DMS79 (cell line): ENCODE data around the gene ORM1.
"Not testable (repeated sequence)": the region's sequence is repeated elsewhere in the genome, so short reads cannot be mapped to it uniquely, and the experiment has no call there.

Source experiments
- DNase-seq: peaks from one replicate; lab custom pipeline; 2025; lab: John Stamatoyannopoulos, UW

The ORM1 gene

DNA sequence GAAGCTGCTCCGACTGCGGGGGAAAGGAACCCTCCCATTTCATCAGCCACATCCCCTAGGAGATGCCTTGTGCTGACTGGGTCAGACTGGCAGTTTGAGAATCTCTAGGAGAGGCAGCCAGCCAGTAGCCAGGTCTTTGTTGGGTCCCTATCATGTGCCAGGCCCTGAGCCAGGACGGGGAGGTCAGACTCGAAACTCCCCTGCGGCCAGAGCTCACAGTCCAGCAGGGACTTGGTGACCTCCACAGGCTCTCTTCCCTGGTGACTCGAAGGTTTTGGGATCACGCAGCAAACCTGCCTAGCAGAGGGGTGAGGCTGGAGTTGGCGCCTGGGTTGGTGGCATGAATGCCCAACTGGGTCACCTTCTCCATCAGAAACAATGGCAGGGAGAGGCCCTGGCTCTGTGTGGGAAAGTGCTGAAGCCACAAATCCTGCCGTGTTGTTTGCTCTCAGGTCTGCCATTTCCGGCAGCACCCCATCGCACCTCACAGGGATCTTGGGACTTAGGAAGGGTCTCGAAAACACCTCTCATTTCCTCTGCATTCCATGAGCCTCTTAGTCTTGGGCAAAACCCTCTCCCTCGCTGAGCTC is 14.4 kb upstream of the ORM1 start:
- no peak for DNase-seq

DNA sequence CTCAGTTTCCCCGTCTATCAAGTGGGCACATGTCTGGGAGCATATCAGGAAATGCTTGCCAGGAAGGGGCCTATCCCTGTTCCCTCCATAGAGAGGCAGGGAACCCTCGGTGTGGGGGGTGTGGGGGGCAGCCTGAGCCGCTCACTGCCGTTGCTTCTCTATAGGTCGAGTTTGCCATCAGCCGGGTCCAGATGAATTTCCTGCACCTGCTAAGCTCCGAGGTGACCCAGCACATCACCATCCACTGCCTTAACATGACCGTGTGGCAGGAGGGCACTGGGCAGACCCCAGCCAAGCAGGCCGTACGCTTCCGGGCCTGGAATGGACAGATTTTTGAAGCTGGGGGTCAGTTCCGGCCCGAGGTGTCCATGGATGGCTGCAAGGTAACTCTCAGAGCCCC is 13.8 kb upstream of the ORM1 start:
- DNase-seq = no peak

DNA sequence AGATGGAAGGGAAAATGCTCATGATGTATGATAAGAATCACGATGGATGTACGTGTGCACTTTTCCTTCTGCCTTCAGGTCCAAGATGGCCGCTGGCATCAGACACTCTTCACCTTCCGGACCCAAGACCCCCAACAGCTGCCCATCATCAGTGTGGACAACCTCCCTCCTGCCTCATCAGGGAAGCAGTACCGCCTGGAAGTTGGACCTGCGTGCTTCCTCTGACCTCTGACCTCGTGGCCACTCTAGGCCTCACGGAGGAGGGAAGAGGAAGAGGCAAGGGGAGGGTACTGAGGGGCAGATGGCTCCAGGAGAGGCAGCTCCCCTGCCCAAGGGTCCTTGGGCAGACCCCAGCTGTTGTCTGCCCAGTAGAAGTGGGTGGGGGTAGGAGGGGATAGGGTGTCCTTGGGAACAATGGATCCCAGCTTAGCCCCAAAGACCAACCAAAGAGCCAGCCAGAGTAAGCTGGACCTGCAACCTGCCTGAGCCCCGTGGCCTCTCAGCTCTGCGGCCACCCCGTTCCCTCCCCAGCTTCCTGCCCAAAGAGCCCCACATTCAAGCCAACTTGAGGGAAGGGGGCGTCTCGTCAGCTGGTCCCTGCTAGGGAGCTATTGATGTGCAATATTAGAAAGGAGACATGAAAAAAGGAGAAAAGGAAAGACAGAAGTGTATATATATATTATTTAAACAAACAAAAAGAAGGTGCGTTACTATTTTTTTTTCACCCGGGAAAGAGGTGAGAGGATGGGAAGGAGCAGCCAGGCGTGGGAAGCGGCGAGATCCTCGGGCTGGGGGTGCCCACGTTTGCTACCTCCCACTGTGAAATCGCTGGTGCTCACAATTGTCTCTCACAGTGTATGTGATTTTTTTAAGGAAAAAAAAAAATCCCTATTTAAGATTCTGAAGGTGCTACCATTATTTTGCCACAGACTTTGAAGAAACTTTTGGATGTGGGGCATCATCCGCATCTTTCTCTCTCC is 12.1 kb upstream of the ORM1 start:
- no peak for DNase-seq

- DNase-seq = no peak
Observed at GRCh38 chr9:114311571-114312512, 11.1 kb upstream of the ORM1 start.

GRCh38 chr9:114312513-114312875 is 10.4 kb upstream of the ORM1 start:
- no peak for DNase-seq

- DNase-seq = peak; percentile 41
Observed at GRCh38 chr9:114313186-114313585, 9.7 kb upstream of the ORM1 start.

- no peak for DNase-seq
Observed at GRCh38 chr9:114314256-114314867, 8.5 kb upstream of the ORM1 start.

- no peak for DNase-seq
Observed at GRCh38 chr9:114314881-114315722, 7.8 kb upstream of the ORM1 start.

GRCh38 chr9:114315723-114316363 is 7.1 kb upstream of the ORM1 start:
- DNase-seq = no peak

- peak; percentile 90 for DNase-seq
Observed at GRCh38 chr9:114316605-114317230, 6.2 kb upstream of the ORM1 start.

DNA sequence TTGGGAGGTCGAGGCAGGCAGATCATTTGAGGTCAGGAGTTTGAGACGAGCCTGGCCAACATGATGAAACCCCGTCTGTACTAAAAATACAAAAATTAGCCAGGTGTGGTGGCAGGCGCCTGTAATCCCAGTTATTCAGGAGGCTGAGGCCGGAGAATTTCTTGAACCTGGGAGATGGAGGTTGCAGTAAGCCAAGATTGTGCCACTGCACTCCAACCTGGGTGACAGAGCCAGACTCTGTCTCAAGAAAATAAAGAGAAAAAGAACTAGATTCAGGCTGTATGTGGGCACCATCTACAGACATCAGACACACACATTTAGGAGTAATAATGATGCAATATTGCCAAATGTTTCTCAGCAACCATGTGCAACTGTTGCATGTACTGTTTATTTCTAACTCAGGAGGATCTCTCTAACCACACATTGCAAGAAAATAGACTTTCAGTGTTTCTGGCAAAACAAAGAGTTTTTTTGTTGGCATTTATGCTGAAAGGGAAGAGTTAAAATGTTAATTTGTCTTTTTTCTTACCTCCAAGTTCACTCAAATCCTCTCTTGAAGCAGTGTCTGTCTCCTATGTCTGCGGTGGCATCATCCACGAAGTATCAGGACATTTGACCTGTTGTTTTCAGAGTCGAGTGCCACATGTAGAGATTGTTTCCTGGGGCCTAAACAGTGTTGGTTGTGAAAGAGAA is 5.1 kb upstream of the ORM1 start:
- DNase-seq = no peak

- DNase-seq = no peak
Observed at GRCh38 chr9:114318416-114318815, 4.5 kb upstream of the ORM1 start.

DNA sequence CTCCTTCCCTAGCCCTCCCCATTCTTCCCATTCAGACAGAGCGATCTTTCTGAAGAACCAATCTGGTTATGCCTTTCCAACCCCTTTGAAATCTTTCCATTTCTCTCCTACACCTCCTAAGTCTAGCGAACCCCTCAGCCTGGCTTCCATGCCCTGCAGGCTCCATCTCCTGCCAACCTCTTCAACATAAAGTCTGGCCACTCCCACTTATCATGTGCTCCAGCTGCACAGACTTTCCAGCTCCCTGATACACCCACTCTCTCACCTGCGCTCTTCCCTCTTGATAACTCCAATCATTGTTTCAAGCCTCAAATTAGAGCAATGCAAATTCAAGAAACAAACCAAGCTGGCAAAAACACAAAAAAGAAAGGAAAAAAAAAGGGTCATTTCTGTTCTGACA is 3.8 kb upstream of the ORM1 start:
- peak; percentile 63 for DNase-seq

GRCh38 chr9:114320710-114321109 is 2.2 kb upstream of the ORM1 start:
- DNase-seq = not testable (repeated sequence)

DNA sequence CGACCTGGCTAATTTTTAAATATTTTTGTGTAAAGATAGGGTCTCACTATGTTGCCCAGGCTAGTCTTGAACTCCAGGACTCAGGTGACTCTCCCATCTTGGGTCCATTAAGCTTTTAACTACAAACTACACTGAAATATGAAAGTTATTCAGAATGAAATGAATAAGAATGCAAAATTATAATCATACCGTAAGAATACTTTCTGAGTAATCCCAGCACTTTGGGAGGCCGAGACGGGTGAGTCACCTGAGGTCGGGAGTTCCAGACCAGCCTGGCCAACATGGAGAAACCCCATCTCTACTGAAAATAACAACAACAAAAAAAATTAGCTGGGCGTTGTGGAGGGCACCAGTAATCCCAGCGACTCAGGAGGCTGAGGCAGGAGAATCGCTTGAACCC is 1.1 kb upstream of the ORM1 start:
- no peak for DNase-seq

- DNase-seq = not testable (repeated sequence)
Observed at GRCh38 chr9:114322160-114322818, 609 bp upstream of the ORM1 start.

GRCh38 chr9:114323849-114324248 is 951 bp downstream of the ORM1 start:
- DNase-seq = not testable (repeated sequence)

GRCh38 chr9:114324492-114324891 is 1.6 kb downstream of the ORM1 start:
- DNase-seq = no peak

DNA sequence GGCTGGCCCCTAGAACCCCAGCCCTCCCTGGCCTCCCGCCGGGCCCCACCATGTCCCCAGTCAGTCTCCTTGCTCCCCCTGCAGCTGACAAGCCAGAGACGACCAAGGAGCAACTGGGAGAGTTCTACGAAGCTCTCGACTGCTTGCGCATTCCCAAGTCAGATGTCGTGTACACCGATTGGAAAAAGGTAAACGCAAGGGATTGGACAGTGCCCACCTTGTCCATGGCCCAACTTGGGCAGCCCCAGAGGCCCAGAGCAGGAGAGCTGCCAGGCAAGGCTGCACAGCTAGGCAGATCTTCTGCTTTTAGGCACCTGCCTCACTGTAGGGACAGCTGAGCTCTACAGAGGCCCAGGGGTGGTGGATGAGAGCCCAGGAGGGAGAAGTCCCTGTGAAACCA is 2.1 kb downstream of the ORM1 start:
- not testable (repeated sequence) for DNase-seq
